Suprapubic skin (tissue), 3 donors: ENCODE results near the gene CDH4.

Experiments used
- CTCF ChIP-seq, 2 donors: fragments of 200-600 bp in 1 of 2; fragments of 450-650 bp in 1 of 2; sonication (generic) in 1 of 2; IDR thresholded peaks; one replicate each; pipeline ENCODE4 v1.5.1; 2016 to 2019; ENCODE audit warnings: antibody characterized with exemption in 2 of 2, mild to moderate bottlenecking in 1 of 2, moderate library complexity in 1 of 2
- EP300 ChIP-seq: sonication (generic); formaldehyde crosslinking; IDR thresholded peaks from one replicate; pipeline ENCODE4 v1.6.1; 2017; ENCODE audit warnings: antibody characterized with exemption
- POLR2A ChIP-seq, 2 donors: fragments of 450-650 bp; IDR thresholded peaks; one replicate each; pipeline ENCODE4 v1.6.1; 2017; ENCODE audit warnings: antibody characterized with exemption in 2 of 2, mild to moderate bottlenecking in 2 of 2, moderate library complexity in 2 of 2

- TF ChIP-seq CTCF (IDR thresholded peaks at IDR 0.05) (no peak), EP300 (no peak), POLR2A (IDR thresholded peaks at IDR 0.05) (no peak)
Measured at GRCh38 chr20:61234224-61234890, 17.7 kb upstream of the CDH4 start.
